ENCODE measurements around the gene CCDC85C. TPM values are rescaled to one million over a fixed set of nuclear protein-coding genes. Genes with fewer than 3 reads are reported as not detected.

Gene CCDC85C
- total and polyA plus RNA-seq, 10 of the 15 experiments (the other 5 are each of a cell fraction or from before 2014, with no cell fraction given), result 0.03 to 3.6 (median 1.1) TPM

- Histone ChIP-seq H4K20me1 (ENCODE audit: control insufficient read depth, insufficient read depth) (no peaks in the 10 kb centered on the region), H3K27ac (ENCODE audit: control insufficient read depth, insufficient read depth) (no peak overlapping the region), H3K4me2 (ENCODE audit: control insufficient read depth, insufficient read depth) (no peak overlapping the region), H3K4me3 (no peak overlapping the region), H3K9me3 (replicated peaks; ENCODE audit: control insufficient read depth, insufficient read depth, low read length) (no peaks in the 10 kb centered on the region), H2AFZ (ENCODE audit: control insufficient read depth, low read depth, low read length) (no peak overlapping the region), H3K4me1 (ENCODE audit: control insufficient read depth, insufficient read depth, low read length) (no peaks in the 10 kb centered on the region), H3K79me2 (ENCODE audit: control insufficient read depth, insufficient read depth, low read length) (no peaks in the 10 kb centered on the region), H3K9ac (ENCODE audit: control insufficient read depth, insufficient read depth, low read length) (no peak overlapping the region), H3K27me3 (replicated peaks in 1 of 2; ENCODE audit: control insufficient read depth in 2 of 2, insufficient read depth in 2 of 2, low read length in 1 of 2) (no peaks in the 10 kb centered on the region), H3K36me3 (ENCODE audit: control insufficient read depth in 2 of 2, insufficient read depth in 2 of 2, low read length in 1 of 2) (peaks cover 4 to 13% of the 10 kb centered on the region in 2 experiments; a peak in 3 of 4 replicates)
- ChIA-PET SMC1A (ENCODE audit: uncharacterized antibody, unreplicated experiment) (no interaction called here), RAD21 (ENCODE audit: unreplicated experiment) (no interaction called here), POLR2A (interaction anchor here (1.7 kb wide), 1 partner anchor 26 kb away, joined by 4 read pairs; the partner anchor contains the start of gene SETD3), CTCF (no interaction called here)
- TF ChIP-seq ZNF207 (IDR thresholded peaks at IDR 0.05; ENCODE audit: borderline replicate concordance) (no peak), ZSCAN29 (IDR thresholded peaks at IDR 0.05) (no peak), MEF2B (IDR thresholded peaks at IDR 0.05; ENCODE audit: partially characterized antibody, poor library complexity, severe bottlenecking) (no peak), IRF5 (IDR thresholded peaks at IDR 0.05; ENCODE audit: borderline replicate concordance) (no peak), RB1 (IDR thresholded peaks at IDR 0.05; ENCODE audit: borderline replicate concordance) (no peak), CREB1 (IDR thresholded peaks at IDR 0.05; ENCODE audit: low read depth) (no peak), LARP7 (IDR thresholded peaks at IDR 0.05) (no peak), TBL1XR1 (IDR thresholded peaks at IDR 0.05; ENCODE audit: low read depth, low read length) (no peak), SRF (IDR thresholded peaks at IDR 0.05; ENCODE audit: low read depth in 2 of 2, low read length in 2 of 2) (no peak), SMC3 (IDR thresholded peaks at IDR 0.05; ENCODE audit: borderline replicate concordance, low read length) (no peak), CEBPB (IDR thresholded peaks at IDR 0.05; ENCODE audit: borderline replicate concordance in 1 of 2, low read depth in 2 of 2, low read length in 2 of 2) (no peak)
- TF ChIP-seq, protein P1, sequence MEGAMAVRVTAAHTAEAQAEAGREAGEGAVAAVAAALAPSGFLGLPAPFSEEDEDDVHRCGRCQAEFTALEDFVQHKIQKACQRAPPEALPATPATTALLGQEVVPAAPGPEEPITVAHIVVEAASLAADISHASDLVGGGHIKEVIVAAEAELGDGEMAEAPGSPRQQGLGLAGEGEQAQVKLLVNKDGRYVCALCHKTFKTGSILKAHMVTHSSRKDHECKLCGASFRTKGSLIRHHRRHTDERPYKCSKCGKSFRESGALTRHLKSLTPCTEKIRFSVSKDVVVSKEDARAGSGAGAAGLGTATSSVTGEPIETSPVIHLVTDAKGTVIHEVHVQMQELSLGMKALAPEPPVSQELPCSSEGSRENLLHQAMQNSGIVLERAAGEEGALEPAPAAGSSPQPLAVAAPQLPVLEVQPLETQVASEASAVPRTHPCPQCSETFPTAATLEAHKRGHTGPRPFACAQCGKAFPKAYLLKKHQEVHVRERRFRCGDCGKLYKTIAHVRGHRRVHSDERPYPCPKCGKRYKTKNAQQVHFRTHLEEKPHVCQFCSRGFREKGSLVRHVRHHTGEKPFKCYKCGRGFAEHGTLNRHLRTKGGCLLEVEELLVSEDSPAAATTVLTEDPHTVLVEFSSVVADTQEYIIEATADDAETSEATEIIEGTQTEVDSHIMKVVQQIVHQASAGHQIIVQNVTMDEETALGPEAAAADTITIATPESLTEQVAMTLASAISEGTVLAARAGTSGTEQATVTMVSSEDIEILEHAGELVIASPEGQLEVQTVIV (IDR thresholded peaks at IDR 0.05; ENCODE audit: borderline replicate concordance, partially characterized antibody), result no peak
- in situ Hi-C loops (cut with MboI), result no loop called here
- 67% methylated on average over 3 of the region's 3 CpGs for WGBS (ENCODE audit: insufficient coverage, insufficient replicate concordance, low lambda C conversion rate, missing lambda C conversion rate)
- intact Hi-C loops (cut with micrococcal nuclease; ENCODE audit: unreplicated experiment), result no loop called here
- FAIRE-seq, result no peak
- BruUV-seq (replicated peaks), result no TSS peak
- no peak for DNase-seq (ENCODE audit: low read depth, low spot score)
- no peak for ATAC-seq
Observed at GRCh38 chr14:99454246-99454645, 149.8 kb downstream of the CCDC85C start.

Measured in GM12878 (cell line).